Measurements from ENCODE around the gene RAB7A.

GRCh38 chr3:128706086-128706615, 19.8 kb upstream of the RAB7A start:
- TF ChIP-seq, protein P1, sequence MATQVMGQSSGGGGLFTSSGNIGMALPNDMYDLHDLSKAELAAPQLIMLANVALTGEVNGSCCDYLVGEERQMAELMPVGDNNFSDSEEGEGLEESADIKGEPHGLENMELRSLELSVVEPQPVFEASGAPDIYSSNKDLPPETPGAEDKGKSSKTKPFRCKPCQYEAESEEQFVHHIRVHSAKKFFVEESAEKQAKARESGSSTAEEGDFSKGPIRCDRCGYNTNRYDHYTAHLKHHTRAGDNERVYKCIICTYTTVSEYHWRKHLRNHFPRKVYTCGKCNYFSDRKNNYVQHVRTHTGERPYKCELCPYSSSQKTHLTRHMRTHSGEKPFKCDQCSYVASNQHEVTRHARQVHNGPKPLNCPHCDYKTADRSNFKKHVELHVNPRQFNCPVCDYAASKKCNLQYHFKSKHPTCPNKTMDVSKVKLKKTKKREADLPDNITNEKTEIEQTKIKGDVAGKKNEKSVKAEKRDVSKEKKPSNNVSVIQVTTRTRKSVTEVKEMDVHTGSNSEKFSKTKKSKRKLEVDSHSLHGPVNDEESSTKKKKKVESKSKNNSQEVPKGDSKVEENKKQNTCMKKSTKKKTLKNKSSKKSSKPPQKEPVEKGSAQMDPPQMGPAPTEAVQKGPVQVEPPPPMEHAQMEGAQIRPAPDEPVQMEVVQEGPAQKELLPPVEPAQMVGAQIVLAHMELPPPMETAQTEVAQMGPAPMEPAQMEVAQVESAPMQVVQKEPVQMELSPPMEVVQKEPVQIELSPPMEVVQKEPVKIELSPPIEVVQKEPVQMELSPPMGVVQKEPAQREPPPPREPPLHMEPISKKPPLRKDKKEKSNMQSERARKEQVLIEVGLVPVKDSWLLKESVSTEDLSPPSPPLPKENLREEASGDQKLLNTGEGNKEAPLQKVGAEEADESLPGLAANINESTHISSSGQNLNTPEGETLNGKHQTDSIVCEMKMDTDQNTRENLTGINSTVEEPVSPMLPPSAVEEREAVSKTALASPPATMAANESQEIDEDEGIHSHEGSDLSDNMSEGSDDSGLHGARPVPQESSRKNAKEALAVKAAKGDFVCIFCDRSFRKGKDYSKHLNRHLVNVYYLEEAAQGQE (IDR thresholded peaks at IDR 0.05; ENCODE audit: low read depth) = no peak
- TF ChIP-seq MAX (IDR thresholded peaks at IDR 0.05) = no peak
- TF ChIP-seq TAF1 (IDR thresholded peaks at IDR 0.05; ENCODE audit: low read depth) = no peak
- TF ChIP-seq RAD21 (IDR thresholded peaks at IDR 0.05; ENCODE audit: low read depth) = no peak
